ENCODE results near the gene TMEM219.
A peak's percentile ranks its signal among the peaks of the same experiment; 100 is the strongest.
"Not testable (repeated sequence)": the region's sequence is repeated elsewhere in the genome, so short reads cannot be mapped to it uniquely, and the experiment has no call there.

The TMEM219 gene

DNA sequence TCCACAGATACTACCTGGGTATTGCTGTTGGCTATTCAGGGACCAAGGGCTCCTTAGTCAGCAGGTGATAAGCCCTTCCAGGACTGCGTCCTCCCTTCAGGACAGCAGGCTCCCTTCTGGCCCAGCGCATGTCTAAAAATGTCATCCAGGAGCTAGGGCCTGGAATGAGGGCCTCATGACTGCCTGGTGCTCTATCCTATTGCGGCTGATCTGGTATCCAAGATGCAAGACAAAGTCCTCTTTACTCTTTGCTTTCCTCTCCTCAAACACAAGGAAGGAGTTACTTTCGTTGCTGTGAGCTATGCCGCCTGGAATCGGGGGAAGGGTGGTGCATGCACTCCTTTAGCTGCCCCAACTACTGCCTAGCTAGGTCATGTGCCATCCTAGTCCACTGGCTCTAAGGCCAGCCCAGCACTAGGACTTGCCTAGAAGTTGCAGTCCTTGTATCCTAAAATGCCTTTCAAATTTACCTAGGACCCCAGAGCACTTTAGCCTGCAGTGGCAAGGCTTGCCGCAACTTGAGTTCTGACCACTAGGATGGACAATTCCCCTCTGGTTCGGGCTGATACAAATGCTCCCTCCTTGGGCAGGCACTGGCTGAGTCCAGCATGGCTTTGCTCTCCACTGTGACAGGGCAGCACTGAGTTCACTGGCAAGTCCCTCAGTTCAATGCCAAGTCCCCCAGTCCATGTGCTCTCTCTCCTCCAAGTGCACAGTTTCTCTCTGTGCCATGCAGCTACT, 10.1 kb upstream of the TMEM219 start:
- no peak for DNase-seq (ENCODE audit: low read depth)

DNA sequence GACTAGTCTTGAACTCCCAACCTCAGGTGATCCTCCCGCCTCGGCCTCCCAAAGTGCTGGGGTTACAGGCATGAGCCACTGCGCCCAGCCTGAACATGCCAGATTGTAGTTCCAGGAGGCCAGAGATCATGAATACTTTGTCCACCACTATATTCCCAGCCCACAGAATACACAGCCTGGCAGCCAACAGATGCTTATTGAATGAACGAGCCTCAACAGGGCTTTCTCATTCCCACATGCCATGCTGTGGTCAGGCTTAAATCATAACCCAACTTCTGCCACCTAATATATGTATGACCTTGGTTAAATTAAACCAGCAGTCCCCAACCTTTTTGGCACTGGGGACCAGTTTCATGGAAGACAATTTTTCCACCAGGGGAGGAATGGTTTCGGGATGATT, 3.1 kb upstream of the TMEM219 start:
- DNase-seq (ENCODE audit: low read depth): no peak

GRCh38 chr16:29959293-29959692, 2.6 kb upstream of the TMEM219 start:
- DNase-seq (ENCODE audit: low read depth): no peak

- not testable (repeated sequence) for DNase-seq (ENCODE audit: low read depth)
Observed at GRCh38 chr16:29959821-29960220, 2.1 kb upstream of the TMEM219 start.

DNA sequence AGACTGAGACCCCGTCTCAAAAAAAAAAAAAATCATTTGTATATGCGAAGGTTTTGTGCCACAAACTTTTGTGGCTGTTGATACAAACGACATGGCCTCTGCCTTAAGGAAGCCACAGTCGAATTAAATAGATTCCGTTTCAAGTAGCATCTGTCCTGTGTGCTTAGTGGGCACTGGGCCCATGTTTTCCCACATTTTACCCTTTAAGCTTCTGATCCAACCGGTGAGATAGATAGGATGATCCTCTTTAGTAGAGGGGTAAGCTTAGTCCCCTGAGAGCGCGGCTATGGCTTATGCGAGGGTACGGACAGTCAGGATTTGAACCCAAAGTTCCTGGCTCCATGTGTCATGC, 776 bp upstream of the TMEM219 start:
- DNase-seq (ENCODE audit: low read depth): no peak

GRCh38 chr16:29962344-29962994, 590 bp downstream of the TMEM219 start:
- DNase-seq (ENCODE audit: low read depth): peak; percentile 56

DNA sequence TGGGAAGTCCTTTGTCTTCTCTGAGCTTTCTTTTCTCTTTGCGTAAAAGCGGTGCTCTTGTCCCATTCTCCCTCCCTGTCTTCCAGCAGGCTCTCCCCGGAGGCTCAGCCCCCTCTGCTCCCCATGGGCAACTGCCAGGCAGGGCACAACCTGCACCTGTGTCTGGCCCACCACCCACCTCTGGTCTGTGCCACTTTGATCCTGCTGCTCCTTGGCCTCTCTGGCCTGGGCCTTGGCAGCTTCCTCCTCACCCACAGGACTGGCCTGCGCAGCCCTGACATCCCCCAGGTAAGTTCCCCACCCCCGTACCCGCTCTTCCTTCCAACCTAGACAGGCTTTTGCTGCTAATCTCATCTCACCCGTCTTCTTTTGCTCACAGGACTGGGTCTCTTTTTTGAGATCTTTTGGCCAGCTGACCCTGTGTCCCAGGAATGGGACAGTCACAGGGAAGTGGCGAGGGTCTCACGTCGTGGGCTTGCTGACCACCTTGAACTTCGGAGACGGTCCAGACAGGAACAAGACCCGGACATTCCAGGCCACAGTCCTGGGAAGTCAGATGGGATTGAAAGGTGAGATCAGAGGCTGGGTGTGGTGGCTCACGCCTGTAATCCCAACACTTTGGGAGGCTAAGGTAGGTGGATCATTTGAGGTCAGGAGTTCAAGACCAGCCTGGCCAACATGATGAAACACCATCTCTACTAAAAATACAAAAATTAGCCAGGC, 1.3 kb downstream of the TMEM219 start:
- DNase-seq (ENCODE audit: low read depth): no peak

GRCh38 chr16:29968205-29968604, 6.3 kb downstream of the TMEM219 start:
- no peak for DNase-seq (ENCODE audit: low read depth)

- DNase-seq (ENCODE audit: low read depth): no peak
Observed at GRCh38 chr16:29971304-29971703, 9.4 kb downstream of the TMEM219 start.

GRCh38 chr16:29972500-29972899, 10.6 kb downstream of the TMEM219 start:
- DNase-seq (ENCODE audit: low read depth): no peak

- no peak for DNase-seq (ENCODE audit: low read depth)
Observed at GRCh38 chr16:29972992-29973383, 11.1 kb downstream of the TMEM219 start.

DNA sequence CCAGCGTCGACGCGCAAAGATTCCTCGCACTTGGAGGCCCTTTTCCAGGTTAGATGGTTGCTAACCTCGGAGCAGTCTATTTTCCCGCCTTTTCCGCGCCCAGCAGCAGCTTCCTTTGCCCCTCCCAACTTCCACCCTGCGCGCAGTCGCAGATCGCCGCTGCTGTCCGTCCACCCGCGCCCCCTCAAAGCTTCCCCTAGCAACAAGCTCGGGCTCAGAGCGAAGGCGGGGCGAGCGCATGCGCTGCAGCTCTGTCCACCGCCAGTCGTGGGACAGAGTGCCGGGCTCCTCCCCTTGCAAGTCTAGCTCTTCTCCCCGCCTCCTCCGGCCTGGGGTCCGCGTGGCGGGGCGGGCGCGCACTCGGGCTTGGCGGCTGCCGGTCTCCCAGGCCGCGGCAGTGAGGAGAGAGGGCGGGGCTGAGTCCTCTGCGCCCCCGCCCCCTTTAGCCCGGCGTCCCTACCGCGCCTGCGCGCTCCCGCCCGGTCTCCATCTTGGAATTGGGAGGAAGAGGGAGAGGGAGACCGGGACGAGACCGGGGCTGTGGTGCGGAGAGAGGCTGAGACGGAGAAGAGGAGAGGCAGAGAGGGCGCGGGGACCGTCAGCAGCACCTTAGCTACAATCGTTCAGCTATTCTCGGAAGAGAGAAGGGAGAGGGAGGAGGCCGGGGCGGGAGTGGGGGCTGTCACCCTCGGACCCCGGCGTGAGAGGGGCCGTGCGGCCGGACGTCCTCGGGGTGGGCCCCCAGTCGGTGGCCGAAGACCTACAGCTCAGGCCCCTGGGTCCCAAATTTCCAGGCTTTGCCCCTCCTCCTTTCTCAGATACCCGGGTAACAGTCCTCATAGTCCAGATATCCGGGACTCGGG, 11.7 kb downstream of the TMEM219 start, which contains the start of gene TAOK2:
Gene TAOK2, plus strand, starts transcription at position 485 of the 863 bp plus-strand sequence. CDS start 3,905 bp downstream, outside the sequence.
- peak; percentile 99 for DNase-seq (ENCODE audit: low read depth)

GRCh38 chr16:29974291-29975133, 12.6 kb downstream of the TMEM219 start:
- DNase-seq (ENCODE audit: low read depth): peak; percentile 23

DNA sequence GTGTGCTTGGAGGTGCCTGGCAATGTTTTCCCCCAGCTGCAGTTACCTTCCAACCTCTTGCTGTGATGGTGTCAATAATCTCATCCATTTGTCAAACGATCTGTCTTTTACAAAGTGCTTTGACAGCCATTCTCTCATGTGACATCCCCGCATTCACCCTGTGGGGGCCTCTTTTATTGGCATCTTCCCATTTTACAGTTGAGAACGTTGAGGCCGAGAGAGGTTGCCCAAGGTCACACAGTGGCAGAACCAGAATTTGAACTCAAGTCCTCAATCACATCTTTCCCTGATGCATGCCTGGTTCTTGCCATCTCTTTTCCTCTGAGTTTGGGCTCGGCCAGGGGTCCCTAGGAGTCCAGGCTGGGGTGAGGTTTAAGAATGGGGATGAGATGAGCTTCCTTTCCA, 13.3 kb downstream of the TMEM219 start:
- DNase-seq (ENCODE audit: low read depth): no peak

GRCh38 chr16:29975811-29976511, 14.1 kb downstream of the TMEM219 start:
- DNase-seq (ENCODE audit: low read depth): no peak

DNA sequence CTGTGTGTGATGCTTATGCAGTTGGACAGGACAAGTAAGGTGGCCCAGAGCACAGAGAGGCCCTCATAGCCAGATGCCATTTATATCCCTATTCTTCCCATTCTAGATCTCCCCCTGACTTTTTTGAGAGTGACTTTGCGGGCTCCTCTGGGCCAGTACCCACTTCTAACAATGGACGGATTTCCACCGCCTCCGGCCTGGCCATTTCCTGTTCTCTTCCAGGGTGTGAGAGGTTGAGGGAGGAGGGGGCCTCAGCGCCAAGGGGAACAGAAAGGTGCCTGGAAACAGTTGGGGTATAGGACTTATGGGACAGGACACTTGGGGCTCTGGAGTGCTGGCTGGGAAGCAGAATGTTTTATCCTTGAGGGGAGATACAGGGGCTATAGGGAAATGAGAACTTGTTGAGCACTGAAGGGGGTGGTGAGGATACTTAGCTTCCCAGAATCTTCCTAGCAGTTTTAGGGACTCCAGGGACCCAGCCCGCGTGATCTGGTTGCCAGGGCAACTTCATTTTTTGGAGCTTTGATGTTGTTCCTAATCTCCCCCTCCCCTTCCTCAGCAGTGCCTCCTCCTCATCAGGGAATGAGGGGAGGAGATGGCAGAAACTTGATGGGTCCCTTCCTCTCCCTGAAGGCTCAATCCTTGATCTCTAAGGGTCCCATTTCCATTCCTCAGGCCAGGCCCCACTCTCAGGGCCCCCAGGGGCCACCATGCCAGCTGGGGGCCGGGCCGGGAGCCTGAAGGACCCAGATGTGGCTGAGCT, 15.4 kb downstream of the TMEM219 start:
- no peak for DNase-seq (ENCODE audit: low read depth)

DNA sequence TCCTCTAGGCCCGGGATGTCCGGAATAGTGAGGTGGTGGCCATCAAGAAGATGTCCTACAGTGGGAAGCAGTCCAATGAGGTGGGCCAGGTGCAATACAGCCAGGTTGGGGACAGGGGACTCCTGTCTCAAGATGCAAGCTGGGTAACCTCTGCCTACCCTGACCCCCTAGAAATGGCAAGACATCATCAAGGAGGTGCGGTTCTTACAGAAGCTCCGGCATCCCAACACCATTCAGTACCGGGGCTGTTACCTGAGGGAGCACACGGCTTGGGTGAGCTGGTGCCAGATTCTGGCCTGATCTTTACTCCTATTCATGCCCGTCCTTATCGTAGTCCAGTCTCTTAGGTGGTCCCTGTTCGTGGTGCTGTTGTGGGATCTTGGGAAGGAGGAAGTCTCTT, 16.2 kb downstream of the TMEM219 start:
- no peak for DNase-seq (ENCODE audit: low read depth)

GRCh38 chr16:29978564-29979270, 16.8 kb downstream of the TMEM219 start:
- DNase-seq (ENCODE audit: low read depth): no peak

Measured in iris pigment epithelial cell (primary cell).